ENCODE data around the gene ATPAF1.

Gene ATPAF1

DNA sequence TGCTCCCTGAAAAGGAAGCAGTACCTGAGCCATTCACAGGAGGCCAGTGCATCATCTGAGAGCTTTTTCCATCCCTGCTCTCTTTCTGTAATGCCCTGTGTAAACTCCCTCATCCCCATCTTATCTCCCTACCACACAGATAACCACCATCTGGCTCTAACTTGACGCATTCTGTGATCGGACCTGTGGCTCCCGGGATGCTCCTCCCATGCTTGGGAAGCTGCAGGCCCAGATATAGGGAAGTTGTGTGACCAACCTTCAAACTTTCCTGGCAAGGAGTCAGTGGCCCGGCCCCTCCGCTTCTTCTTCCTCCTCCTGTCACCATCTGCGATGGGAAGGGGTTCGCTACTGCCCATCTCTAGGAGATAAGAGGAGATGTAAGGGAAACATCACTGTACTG is 85.2 kb downstream of the ATPAF1 start:
- no peak for DNase-seq

Data from fibroblast of skin of right biceps (primary cell).